NCI-H446 treated with DMSO at 0.1 percent for 48 hours (cell line): ENCODE data around the gene LDLRAD3.

Source experiments
- DNase-seq: peaks from one replicate; lab custom pipeline; 2025; lab: John Stamatoyannopoulos, UW

The LDLRAD3 gene

GRCh38 chr11:36105743-36106581, 162.1 kb downstream of the LDLRAD3 start:
- no peak for DNase-seq

GRCh38 chr11:36107547-36107946, 163.7 kb downstream of the LDLRAD3 start:
- no peak for DNase-seq

GRCh38 chr11:36108881-36109589, 165.2 kb downstream of the LDLRAD3 start:
- no peak for DNase-seq

GRCh38 chr11:36109590-36109849, 165.7 kb downstream of the LDLRAD3 start:
- DNase-seq, result no peak

GRCh38 chr11:36109850-36110606, 166.2 kb downstream of the LDLRAD3 start:
- DNase-seq, result no peak

- peak; percentile 70 for DNase-seq
Observed at GRCh38 chr11:36110668-36111410, 167.0 kb downstream of the LDLRAD3 start.

GRCh38 chr11:36114095-36114494, 170.2 kb downstream of the LDLRAD3 start:
- DNase-seq, result no peak

GRCh38 chr11:36115378-36115801, 171.5 kb downstream of the LDLRAD3 start:
- no peak for DNase-seq

GRCh38 chr11:36116161-36116560, 172.3 kb downstream of the LDLRAD3 start:
- no peak for DNase-seq

GRCh38 chr11:36118084-36118483, 174.2 kb downstream of the LDLRAD3 start:
- DNase-seq, result no peak

- no peak for DNase-seq
Observed at GRCh38 chr11:36119300-36119699, 175.4 kb downstream of the LDLRAD3 start.

GRCh38 chr11:36121054-36121453, 177.2 kb downstream of the LDLRAD3 start:
- no peak for DNase-seq

- no peak for DNase-seq
Observed at GRCh38 chr11:36122671-36123070, 178.8 kb downstream of the LDLRAD3 start.

GRCh38 chr11:36123336-36124101, 179.7 kb downstream of the LDLRAD3 start:
- peak; percentile 35 for DNase-seq

- DNase-seq, result no peak
Observed at GRCh38 chr11:36126678-36127077, 182.8 kb downstream of the LDLRAD3 start.

GRCh38 chr11:36127550-36127949, 183.7 kb downstream of the LDLRAD3 start:
- no peak for DNase-seq

- DNase-seq, result no peak
Observed at GRCh38 chr11:36129955-36130354, 186.1 kb downstream of the LDLRAD3 start.

- no peak for DNase-seq
Observed at GRCh38 chr11:36130401-36130800, 186.5 kb downstream of the LDLRAD3 start.

- no peak for DNase-seq
Observed at GRCh38 chr11:36131721-36132397, 188.0 kb downstream of the LDLRAD3 start.

- DNase-seq, result no peak
Observed at GRCh38 chr11:36132940-36133339, 189.1 kb downstream of the LDLRAD3 start.

- DNase-seq, result no peak
Observed at GRCh38 chr11:36135076-36135475, 191.2 kb downstream of the LDLRAD3 start.
